ENCODE measurements around the gene ITGB8.
"Not testable (repeated sequence)": the region's sequence is repeated elsewhere in the genome, so short reads cannot be mapped to it uniquely, and the experiment has no call there.

ITGB8 gene

GRCh38 chr7:20381406-20382034 is 50.8 kb downstream of the ITGB8 start:
- no peak for DNase-seq (ENCODE audit: low read depth)

GRCh38 chr7:20383351-20383750 is 52.7 kb downstream of the ITGB8 start:
- no peak for DNase-seq (ENCODE audit: low read depth)

DNA sequence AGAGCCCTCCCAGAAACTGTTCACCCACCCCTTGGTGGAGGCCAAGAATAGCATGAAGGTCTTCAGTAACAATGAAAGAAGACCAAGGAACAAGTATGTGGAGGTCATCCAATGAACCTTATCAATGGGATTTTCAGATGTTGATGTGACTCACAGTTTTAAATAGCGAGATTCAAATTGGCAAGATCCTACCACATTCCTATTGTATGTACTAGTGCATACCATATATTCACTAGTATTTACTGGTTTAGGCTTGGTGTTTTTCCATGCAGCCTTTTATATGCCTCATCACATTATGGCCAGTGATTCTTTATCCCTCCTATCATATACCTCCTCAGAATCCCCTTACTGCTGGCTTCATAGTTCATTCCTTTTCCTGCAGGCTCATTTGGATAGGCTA is 54.4 kb downstream of the ITGB8 start:
- DNase-seq (ENCODE audit: low read depth) = no peak

GRCh38 chr7:20388084-20388483 is 57.4 kb downstream of the ITGB8 start:
- DNase-seq (ENCODE audit: low read depth) = no peak

GRCh38 chr7:20389192-20389591 is 58.5 kb downstream of the ITGB8 start:
- DNase-seq (ENCODE audit: low read depth) = not testable (repeated sequence)

DNA sequence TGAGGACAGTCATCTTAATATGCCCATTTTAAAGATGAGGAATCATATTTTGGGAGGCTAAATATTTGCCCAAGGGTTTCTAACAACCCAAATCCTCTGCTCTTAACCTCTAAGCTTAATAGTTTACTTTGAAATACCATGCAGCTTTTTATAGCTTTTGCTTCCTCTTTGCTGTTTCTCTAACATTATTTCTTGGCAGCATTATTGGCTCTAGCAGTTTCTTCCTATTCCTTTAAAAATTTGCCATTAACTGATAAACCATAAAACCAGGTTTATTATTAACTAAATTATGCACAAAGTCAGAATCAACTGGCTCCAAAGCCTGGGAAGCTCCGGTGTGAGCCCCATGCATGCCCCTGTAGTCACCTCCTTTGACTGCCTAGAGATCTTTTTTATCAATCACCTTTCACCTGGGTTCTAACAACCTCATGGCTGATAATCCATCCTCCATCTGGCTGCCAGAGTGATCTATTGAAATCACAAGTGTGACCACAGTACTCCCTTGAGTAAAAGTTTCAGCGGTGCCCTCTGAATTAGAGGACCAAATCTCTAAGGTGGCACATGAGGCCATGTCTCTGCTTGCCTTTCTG is 62.4 kb downstream of the ITGB8 start:
- DNase-seq (ENCODE audit: low read depth) = no peak

DNA sequence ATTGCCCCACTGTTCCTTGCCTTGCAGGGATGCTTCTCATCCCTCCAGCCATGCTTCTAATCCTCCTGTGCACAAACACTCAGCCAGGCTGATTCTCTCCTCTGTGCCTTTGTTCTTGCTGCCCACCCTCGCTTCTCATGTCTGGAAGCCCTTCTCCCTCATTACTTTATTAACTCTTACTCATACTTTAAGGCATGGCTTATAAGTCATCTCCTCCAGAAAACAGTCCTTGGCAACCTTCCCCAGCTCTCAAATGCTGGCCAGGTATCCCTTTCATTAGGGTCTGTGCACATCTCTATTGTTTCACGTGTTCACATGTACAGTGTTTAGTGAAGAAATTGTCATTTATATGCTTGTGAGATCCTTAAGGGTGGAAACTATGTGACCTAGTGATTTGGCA is 62.9 kb downstream of the ITGB8 start:
- DNase-seq (ENCODE audit: low read depth) = no peak

GRCh38 chr7:20394284-20394683 is 63.6 kb downstream of the ITGB8 start:
- DNase-seq (ENCODE audit: low read depth) = no peak

GRCh38 chr7:20395104-20395503 is 64.4 kb downstream of the ITGB8 start:
- DNase-seq (ENCODE audit: low read depth) = no peak

DNA sequence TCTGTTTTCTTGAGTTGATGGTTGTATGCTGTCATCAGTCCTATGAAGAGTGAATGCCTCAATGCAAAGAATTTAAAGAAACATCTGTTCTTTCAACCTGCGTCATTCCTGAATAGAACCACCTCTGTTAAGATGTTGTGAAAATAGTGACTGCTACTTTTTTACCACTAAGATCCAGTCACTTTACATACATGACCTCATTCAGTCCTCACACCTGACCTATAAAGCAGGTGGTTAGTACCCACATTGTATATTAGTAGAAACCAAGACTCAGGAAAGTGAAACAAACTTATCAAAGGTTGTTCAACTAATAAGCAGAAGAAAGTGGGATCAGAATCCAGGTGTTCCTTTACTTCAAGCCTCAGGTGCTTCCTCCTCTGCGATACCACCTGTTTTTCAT is 64.8 kb downstream of the ITGB8 start:
- no peak for DNase-seq (ENCODE audit: low read depth)

DNA sequence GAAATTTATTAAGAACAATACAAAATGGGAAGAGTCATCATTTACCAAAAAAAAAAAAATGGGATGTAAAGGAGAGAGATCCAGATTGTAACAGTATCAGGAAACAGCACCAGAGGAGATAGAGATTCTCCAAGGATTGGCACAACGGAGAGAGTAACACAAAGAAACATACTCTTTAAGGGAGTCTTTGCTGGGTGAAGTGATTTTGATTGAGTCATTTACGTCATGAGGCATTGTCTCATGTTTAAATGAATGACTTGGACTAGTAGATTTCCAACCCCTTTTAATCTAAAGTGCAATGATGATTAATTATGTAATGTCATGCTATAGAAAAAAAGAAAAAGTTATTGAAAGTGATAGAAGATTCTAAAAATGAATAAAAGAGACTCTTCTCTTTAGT is 68.8 kb downstream of the ITGB8 start:
- no peak for DNase-seq (ENCODE audit: low read depth)

GRCh38 chr7:20401861-20402746 is 71.4 kb downstream of the ITGB8 start:
- no peak for DNase-seq (ENCODE audit: low read depth)

DNA sequence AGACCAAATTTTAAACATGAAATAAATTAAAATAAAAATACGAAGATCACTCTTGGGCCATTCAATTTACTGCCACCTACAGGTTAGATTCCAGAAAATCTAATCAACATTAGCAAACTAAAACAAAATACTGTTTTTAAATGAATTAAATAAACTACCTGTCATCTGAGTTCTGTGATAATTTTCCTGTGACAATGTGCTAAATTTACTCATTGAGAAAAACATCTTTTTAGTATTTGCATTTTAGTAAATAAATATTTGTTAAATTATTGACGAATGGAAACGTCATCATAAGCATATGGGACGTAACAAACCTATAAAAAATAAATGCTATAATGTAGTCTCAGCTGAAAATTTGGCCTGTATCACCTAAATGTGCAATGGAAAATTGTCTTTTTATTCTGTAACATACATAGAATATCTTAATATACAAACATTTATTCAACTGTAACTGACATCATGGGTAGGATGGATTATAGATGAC is 72.1 kb downstream of the ITGB8 start:
- DNase-seq (ENCODE audit: low read depth) = no peak

GRCh38 chr7:20403331-20403730 is 72.6 kb downstream of the ITGB8 start:
- no peak for DNase-seq (ENCODE audit: low read depth)

DNA sequence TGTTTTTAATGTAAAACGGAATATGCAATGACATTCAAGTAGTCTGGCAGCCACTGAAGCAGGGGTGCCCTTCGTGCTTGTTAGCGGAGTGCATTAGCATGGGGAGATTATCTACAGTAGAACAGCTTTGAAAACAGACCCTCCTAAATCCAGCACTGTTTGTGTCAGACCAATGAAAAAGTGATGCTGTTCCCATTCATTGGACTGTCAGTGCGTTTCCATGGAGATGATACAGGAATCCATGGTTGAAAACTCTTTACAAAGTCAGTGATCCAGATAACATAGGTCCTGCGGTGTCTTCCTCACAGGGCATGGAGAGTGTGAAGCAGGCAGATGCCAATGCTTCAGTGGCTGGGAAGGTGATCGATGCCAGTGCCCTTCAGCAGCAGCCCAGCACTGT is 73.6 kb downstream of the ITGB8 start:
- DNase-seq (ENCODE audit: low read depth) = no peak

DNA sequence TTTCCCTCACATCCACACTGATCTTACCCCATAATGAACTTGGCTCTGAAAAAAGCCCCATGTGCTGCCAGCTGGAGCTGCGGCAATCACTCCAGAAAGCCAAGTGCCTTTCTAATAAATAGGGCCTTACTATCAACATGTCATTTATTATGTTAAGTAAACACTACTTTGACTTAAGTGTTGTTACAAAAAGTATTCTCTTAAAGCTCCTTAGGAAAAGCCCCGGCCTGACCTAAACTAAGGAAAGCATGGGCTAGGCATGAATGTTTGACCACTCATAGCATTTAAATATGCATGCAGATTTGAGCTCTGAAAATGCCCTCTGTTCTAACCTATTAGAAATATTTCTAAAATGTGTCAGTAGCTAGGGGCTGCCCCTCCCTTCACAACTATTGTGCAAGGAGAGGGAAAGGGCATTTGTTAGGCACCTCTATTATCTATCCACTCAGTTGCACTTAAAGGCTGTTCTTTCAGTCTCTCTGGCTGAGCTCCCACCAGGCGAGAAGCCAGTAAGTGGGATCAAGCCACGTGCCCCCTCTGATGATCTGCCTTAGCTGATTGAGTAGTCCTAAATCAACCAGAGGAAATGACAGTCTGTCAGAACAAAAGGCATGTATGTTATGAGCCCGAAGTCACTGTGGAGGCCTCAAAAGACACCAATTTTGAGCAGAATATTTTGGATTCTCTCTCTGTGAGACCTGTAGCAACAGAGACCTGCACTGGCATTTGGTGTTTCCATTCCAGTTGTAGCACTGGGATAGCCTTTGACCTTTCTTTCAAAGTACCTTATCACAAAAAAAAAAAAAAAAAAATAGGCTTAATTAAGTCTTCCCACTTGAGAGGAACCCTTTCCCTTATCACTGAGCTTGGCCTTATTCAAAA is 77.1 kb downstream of the ITGB8 start:
- no peak for DNase-seq (ENCODE audit: low read depth)

DNA sequence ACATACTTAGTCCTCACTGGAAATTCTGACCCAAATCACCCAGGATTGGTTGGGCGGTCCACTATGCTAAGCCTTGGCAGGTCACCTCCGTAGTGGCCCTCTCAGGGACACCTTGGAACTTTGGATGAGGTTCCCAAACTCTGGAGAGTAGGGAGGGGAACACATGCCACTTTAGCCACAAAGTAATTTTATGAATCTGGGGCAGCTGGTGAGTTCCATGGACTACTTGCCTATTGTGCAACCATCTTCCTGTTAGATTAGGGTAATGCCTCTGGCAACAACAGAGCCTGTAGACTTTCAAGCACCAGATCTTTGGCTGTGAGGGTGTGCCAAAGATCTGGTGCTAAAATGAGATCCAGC is 77.7 kb downstream of the ITGB8 start:
- DNase-seq (ENCODE audit: low read depth) = no peak

DNA sequence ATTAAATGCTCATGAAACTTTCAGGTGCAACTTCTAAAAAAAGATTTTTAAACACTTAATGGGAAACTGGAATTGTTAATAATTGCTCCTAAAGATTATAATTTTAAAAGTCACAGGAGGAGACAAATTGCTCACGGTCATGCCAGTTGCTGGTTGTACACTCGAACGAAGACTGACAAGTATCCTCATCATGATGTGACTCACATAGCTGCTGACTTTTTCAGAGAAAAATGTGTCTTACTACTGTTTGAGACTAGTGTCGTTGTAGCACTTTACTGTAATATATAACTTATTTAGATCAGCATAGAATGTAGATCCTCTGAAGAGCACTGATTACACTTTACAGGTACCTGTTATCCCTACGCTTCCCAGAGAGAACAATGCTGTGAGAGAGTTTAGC is 79.3 kb downstream of the ITGB8 start:
- DNase-seq (ENCODE audit: low read depth) = no peak

- DNase-seq (ENCODE audit: low read depth) = no peak
These were observed 80.7 kb downstream of the ITGB8 start for GRCh38 chr7:20411372-20411771.

DNA sequence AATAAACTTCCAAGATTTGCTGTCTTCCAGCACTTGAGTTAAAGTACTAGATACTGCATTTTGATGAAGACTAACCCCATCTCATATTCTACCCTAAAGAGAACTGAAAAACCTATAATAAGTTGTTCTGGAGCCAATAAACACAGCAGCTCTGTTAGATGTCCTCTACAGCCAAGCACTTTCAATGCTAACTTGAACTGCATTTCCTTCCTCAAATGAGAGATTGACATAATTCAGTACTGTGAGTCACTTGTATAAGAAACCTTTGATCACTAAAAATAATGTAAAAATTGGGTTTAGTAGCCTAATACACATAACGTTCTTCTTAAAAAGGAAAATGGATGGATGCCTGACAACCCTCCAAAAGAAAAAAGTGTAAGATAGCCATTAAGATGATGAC is 81.3 kb downstream of the ITGB8 start:
- no peak for DNase-seq (ENCODE audit: low read depth)

DNA sequence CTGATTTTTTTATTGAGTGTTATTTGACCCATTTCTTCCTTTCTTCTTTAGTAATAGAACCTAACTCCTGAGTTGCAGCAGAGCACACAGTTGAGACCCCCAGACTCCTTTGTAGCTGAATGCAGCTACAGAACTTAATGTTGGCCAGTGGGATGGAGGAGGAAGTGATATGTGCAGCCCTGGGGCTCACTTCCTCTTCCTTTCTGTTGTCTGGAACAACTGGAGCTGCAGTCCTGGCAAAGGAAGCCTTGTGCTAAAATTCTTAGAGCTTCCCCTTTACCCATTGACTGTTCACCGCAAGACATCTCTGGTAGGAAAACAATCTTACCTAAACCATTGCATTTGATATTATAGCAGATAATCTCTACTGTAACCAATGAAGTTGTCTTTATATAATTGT is 86.6 kb downstream of the ITGB8 start:
- no peak for DNase-seq (ENCODE audit: low read depth)

DNA sequence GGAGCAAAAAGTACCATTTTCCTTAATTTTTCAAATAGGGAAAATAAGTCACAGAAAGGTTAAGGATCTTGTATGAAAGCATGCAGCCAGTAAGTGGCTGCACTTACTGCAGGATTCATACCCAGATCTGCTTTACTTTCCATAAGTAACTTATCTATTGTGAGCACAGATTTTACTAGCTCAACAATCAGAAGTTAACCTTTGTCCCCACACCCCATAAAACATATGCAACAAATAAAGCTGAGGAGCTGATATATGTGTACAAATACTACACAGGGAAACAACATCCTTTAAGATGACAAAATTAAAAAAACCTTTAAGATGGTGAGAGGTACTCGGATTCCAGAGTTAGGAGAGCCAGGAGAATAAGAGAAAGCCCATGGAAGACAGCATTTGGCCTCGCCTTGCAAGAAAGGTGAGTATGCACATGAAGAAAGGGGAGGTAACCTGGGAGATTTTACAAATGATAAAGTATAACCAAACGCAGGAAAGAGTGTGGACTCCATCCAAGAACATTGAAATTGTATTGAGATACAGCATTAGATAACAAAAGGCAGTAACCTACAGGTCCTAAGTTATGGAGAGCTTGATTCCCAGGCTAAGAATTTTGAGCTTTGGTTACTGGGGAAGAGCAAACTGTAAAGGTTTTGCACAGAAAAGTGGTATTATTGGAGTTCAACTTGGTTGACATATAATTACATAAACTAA is 87.1 kb downstream of the ITGB8 start:
- no peak for DNase-seq (ENCODE audit: low read depth)

Data from activated T-helper 1 cell treated with Interleukin-2 at 50 U/mL for 16 hours (primary cell).